Activated CD4-positive, CD25-positive, alpha-beta regulatory T cell (primary cell): ENCODE data around the gene RASSF7.
"Not testable (repeated sequence)": the region's sequence is repeated elsewhere in the genome, so short reads cannot be mapped to it uniquely, and the experiment has no call there.

Source experiments
- DNase-seq, 4 experiments: peaks; one replicate each; lab custom pipeline; 2025; lab: John Stamatoyannopoulos, UW

Gene RASSF7

DNA sequence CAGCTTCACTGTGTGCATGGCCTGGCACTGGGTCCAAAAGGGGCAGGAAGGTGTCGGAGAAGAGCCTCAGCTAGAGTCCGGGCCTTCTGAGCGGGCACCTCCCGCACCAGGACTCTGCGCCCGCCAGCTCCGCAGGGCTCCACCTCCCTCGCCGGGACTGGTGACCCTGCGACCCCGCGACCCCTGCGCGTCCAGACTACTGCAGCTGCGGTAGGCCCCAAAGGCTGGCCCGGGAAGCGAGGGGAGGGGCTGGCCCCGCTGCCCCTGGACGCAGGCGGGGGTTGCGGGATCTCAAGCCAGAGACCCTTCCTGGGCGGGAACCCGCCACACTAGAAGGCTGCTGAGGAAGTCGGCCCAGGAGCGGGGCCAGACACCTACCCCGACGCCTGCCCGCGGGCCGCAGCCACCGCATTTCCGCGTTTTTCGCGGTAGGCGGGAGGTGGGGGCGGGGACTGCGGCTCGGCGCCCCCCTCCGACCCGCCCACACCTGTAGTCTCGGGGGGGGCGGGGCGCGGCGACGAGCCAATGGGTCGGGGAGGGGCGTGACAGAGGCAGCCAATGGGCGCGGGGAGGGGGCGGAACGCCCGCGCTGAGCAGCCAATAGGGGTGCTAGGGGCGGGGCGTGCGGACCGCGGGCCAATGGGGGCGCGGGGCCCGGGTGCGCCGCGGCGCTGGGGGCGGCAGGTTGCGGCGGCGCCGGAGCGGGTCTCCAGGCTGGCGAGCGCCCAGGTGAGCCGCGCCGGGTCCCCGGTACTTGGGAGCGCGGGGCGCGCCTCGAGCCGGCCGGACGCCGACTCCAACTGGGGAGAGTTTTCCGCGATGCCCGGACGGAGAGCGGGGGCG, at the start of gene RASSF7, which contains the start of gene LMNTD2:
TSS of gene RASSF7 (plus strand) at position 666 of the 843 bp plus-strand sequence. CDS start 799 bp downstream, outside the sequence.
TSS of gene LMNTD2 (minus strand) at position 434 of the 843 bp plus-strand sequence. CDS start at position 412, 22 bp downstream.
- DNase-seq = peak; percentile 93 to 97 (median 97)

GRCh38 chr11:512761-513595, 47.8 kb upstream of the RASSF7 start:
- DNase-seq = no peak

GRCh38 chr11:514606-515005, 46.2 kb upstream of the RASSF7 start:
- no peak for DNase-seq

GRCh38 chr11:515131-515530, 45.6 kb upstream of the RASSF7 start:
- DNase-seq = no peak

GRCh38 chr11:516400-516799, 44.4 kb upstream of the RASSF7 start:
- no peak for DNase-seq

- DNase-seq = not testable (repeated sequence)
These were observed 43.7 kb upstream of the RASSF7 start for GRCh38 chr11:516918-517685.

DNA sequence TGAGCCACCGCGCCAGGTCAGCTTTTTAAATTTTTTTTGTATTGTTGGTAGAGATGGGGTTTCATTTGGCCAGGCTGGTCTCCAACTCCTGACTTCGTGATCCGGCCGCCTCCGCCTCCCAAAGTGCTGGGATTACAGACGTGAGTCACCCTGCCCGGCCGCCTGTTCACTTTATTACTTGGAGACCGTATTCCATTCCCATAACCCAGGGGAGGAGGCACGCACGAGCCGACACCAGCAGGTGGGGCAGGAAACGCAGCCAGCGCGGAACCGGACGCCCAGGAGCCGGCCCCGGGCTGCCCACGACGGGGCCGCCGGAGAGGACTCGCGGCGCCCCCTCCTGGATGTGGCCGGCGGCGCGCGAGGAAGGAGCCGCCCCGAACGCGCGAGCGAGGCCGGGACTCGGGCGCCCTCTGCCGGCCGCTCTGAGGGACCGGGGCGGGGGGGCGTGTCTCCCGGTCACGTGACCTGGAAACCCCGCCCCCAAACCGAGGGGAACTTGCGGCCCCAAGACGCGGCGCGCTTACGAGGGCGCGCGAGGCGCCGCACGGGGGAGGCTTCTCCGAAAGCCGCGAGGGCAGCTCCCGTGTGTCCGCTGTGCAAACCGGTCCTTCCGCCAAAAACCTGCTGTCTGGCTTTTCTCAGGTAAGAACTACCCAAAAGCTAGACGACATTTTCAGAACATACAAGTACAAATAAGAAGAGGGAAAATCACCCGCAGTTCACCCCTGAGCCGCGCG, 42.1 kb upstream of the RASSF7 start:
- no peak for DNase-seq

GRCh38 chr11:520428-521176, 40.2 kb upstream of the RASSF7 start:
- DNase-seq = no peak

DNA sequence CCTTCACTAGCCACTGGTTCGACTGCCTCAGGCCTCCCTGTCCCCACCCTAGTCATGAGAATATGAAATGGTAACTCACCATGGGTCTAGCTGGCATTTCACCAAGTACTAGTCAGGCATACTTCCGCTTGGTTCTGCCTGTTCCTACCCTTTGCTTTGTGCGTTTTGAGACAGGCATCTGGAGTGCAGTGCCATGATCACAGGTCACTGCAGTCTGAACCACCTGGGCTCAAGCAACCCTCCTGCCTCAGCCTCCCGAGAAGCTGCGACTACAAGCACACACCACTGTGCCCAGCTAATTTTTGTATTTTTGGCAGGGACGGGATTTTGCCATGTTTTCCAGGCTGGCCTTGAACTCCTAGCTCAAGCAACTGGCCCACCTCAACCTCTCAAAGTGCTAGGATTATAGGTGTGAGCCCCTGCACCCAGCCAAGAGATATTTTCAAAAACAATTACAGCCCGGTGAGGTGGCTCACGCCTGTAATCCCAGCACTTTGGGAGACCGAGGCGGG, 39.5 kb upstream of the RASSF7 start:
- no peak for DNase-seq

DNA sequence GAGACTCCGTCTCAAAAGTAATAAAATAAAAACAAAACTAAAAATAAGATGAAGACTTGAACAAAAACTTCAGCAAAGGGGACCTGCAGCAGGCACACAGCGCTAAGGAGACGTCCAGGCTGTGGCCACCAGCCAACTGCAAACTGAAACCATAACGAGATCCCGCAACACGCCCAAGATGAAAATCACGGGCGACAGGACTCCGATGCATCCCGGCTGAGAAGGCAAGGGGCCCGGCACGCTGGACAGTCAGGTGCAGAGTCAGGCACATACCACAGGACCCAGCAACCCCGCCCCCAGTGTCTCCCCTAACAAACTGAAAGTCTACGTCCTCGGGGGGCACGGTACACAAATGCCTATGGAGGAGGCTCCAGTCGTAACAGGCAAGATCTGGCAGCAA, 34.6 kb upstream of the RASSF7 start:
- DNase-seq = no peak

- DNase-seq = no peak
These were observed 32.5 kb upstream of the RASSF7 start for GRCh38 chr11:528166-528814.

GRCh38 chr11:528815-529727, 31.7 kb upstream of the RASSF7 start:
- no peak for DNase-seq

GRCh38 chr11:529728-530411, 30.9 kb upstream of the RASSF7 start:
- no peak for DNase-seq

DNA sequence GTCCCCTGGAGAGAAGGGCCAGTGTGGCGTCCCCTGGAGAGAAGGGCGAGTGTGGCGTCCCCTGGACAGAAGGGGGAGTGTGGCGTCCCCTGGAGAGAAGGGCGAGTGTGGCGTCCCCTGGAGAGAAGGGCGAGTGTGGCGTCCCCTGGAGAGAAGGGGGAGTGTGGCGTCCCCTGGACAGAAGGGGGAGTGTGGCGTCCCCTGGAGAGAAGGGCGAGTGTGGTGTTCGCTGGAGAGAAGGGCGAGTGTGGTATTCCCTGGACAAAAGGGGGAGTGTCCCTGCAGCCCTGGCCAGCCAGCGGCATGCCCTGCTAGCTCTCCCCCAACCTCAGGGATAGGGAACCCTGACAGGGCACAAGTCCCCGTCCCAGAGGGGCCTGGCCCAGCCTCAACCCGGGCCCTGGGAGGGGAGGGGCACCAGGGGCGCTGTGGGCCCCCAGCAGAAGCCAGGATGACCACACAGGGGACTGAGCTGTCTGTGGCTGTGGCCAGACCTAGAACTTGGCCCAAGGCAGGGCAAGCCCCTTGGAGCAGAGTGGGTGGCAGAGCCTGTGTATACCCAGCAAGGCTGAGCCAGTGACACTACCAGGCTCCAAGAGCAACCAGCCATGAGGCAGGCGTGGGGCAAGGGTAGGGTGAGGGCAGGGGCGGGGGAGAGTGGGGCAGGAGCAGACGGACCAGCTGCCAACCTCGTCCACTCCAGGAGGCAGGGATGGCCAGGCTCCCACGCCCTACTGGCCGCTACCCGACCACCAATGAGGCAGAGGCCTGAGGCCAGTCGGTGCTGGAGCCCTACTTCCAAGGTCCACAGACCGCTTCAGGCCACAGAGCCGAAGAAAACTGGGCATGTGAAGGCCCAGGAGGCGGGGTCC, 29.6 kb upstream of the RASSF7 start:
- DNase-seq = no peak

DNA sequence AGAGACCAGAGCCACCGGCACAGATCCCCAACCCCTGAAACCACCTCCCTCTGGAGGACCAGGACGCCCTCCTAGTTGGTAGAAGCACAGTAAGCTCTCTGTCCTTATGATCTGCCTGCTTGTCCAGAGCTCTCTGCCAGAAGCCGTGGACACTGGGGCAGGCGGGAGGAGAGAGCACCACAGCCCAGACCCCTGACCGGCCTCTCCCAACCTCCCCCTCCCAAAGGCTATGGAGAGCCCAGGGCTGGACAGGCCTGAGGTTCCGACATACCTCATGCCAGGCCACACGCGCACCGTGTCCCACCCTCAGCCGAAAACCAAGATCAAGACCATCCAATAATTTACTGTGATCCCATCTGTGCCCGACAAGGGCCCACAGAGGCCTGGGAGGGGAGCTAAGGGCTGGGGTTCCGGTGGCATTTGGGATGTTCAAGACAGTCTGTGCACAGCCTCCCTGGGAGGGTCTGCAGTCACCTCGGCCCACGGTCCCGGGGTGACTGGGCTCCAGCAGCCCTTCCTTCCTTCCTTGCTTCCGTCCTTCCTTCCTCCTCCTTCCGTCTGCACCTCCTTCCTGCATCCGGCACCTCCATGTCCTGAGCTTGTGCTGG, 28.7 kb upstream of the RASSF7 start:
- no peak for DNase-seq

DNA sequence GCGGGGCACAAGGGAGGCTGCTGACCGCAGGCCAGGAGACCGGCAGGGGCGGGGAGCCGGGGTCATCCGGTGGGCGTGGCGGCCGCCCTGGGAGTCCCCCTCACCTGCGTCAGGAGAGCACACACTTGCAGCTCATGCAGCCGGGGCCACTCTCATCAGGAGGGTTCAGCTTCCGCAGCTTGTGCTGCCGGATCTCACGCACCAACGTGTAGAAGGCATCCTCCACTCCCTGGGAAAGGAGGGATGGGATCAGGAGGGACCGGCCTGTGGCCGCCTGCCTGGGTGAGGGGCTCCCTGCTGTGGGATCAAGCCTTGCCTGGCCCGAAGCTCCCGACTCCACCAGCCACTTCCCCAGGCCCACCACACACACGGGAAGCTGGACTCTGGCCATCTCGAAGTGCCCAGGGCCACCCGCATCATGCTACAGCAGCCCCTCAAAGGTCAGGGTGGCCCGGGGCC, 28.2 kb upstream of the RASSF7 start:
- DNase-seq = no peak
